Muscle of arm (tissue), 12 donors: Measurements from ENCODE around the gene TLE7. TPM values are rescaled to one million over a fixed set of nuclear protein-coding genes. Genes with fewer than 3 reads are reported as not detected.

Experiments used
- polyA plus RNA-seq, 12 donors: library from polyadenylated mRNA; unstranded; fragments of 120-200 nt; gene quantifications; one replicate each; pipeline ENCODE4 v1.2.1, GENCODE V29; 2013; ENCODE audit not compliant: insufficient read length in 12 of 12

TLE7 gene
- polyA plus RNA-seq, 12 donors = not detected

Other genes starting within 250 kb of the TLE7 start
- gene HYDIN, start 211.3 kb downstream of the TLE7 start, polyA plus RNA-seq = 1 to 10 TPM in 9 of 12 donors, under 1 TPM in 1, not detected in 2; 0.96 to 4.7 (median 2.6) TPM
- 10 to 100 TPM in 11 of 12 donors, not detected in 1; 20.3 to 34.2 (median 27.4) TPM for gene CMTR2, start 152.7 kb downstream of the TLE7 start, polyA plus RNA-seq
- gene CALB2, start 83.3 kb downstream of the TLE7 start, polyA plus RNA-seq = 1 to 10 TPM in 3 of 12 donors, under 1 TPM in 7, not detected in 2; 0.45 to 1.4 (median 0.71) TPM
- 10 to 100 TPM in 9 of 12 donors, 1 to 10 TPM in 2, not detected in 1; 9.5 to 15.4 (median 11.8) TPM for gene ZNF23, start 20.2 kb upstream of the TLE7 start, polyA plus RNA-seq
- 1 to 10 TPM in 10 of 12 donors, not detected in 2; 2.4 to 3.9 (median 2.6) TPM for gene ZNF19, start 47.3 kb upstream of the TLE7 start, polyA plus RNA-seq
- gene CHST4, start 84.4 kb upstream of the TLE7 start, polyA plus RNA-seq = under 1 TPM in 2 of 12 donors, not detected in 10; 0.13 to 0.15 TPM
- gene TAT, start 135.0 kb upstream of the TLE7 start, polyA plus RNA-seq = under 1 TPM in 4 of 12 donors, not detected in 8; 0.04 to 0.12 (median 0.07) TPM
- gene MARVELD3, start 184.1 kb upstream of the TLE7 start, polyA plus RNA-seq = 1 to 10 TPM in 3 of 12 donors, under 1 TPM in 8, not detected in 1; 0.07 to 7.7 (median 0.29) TPM